ENCODE results near the gene ANLN.
"Not testable (repeated sequence)": the region's sequence is repeated elsewhere in the genome, so short reads cannot be mapped to it uniquely, and the experiment has no call there.

ANLN gene

DNA sequence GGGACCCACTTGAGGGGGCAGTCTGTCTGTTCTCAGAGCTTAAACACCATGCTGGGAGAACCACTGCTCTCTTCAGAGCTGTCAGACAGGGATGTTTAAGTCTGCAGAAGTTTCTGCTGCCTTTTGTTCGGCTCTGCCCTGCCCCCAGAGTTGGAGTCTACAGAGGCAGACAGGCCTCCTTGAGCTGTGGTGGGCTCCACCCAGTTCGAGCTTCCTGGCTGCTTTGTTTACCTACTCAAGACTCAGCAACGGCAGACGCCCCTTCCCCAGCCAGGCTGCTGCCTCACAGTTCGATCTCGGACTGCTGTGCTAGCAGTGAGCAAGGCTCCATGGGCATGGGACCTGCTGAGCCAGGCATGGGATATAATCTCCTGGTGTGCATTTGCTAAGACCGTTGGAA lies 11.1 kb upstream of the ANLN start:
- not testable (repeated sequence) for DNase-seq

- DNase-seq, result no peak
These were observed 9.7 kb upstream of the ANLN start for GRCh38 chr7:36379831-36380504.

DNA sequence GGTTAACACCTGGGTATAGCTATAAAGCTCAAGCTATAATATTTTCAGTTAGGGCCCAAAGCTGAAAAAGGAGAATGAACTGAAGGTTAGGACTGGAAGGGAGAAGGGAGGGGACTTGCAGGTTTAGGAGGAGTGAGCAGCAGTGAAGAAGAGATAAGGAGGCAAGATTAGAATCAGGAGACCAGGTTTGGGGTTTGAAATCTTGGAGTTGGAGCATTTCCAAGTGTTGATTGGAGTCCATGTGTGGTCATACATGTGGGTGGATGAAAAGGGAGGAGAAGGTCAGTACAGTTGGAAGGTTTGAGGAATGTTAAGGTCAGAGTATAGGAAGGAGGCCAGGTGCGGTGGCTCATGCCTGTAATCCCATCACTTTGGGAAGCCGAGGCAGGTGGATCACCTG lies 8.6 kb upstream of the ANLN start:
- DNase-seq, result no peak

GRCh38 chr7:36383284-36383683 lies 6.4 kb upstream of the ANLN start:
- DNase-seq, result not testable (repeated sequence)

GRCh38 chr7:36385646-36386045 lies 4.0 kb upstream of the ANLN start:
- not testable (repeated sequence) for DNase-seq

DNA sequence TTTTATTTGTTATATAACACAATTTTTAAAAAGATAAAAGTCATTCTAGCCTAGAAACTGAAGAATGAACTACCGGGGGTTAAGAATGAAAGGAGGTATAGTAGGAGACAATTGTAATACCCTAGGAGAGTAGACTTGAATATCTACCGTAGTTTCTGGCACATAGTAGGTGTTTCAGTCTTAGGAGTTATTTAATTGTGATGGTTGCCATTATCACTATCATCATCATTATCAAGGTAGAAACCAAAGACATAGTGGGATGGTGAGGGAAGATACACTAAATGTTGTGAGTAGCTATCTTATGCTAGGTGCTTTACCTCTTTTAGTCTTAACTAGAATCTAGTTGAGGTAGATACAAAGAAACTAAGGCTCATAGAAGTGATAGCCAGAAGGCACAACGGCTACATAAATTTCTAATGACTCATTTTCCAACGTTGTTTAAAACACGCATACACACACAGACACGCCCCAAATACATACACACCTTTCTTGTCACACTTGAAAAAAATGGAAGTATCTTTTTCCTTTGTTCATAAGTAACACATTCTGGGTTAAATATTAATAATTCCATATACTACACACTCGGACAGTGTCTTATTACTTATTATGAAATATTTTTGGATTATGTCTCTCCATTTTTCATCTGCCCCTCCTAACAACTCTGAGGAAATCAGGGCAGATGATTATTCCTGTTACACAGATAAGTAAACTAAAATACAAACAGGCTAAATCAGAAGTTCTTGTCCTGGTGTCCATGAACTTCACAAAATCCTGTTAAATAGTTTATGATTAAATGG lies 2.0 kb upstream of the ANLN start:
- DNase-seq, result no peak

GRCh38 chr7:36388423-36388822 lies 1.2 kb upstream of the ANLN start:
- DNase-seq, result no peak

GRCh38 chr7:36390199-36391090 lies 783 bp downstream of the ANLN start:
- DNase-seq, result peak; percentile 28

DNA sequence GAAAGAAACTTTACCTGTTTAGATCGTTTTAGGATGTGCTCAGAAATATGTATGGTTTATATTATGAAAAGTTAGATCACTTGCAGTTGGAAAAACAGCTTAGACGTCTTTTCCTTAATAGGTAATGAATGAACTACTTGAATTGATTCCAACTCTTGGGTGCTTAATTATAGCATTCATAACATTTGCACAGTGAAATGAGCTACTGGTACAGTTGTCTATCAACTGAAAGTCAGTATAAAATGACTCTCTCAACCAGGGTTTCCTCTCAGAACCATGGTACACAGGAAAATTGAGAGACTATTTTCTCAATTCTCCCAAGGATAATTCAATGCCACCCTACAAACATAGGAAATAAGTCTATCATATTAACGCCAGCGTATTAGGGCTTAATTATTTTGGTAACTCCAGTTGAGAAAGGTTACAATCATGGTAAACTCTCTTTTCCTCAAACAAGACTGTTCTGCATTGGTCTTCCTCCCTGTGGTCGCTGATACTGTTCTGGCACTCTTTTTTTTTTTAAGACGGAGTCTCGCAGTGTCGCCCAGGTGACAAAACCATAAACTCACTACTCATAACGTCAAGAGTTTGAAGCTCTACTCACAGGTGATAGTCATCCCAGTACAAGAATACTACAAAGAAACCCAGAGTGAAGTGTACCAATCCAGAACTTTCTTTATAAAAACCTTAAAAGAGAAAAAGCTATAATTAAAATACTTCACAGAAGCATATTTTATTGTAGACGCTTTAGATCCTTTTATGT lies 2.0 kb downstream of the ANLN start:
- no peak for DNase-seq

GRCh38 chr7:36393826-36394225 lies 4.2 kb downstream of the ANLN start:
- no peak for DNase-seq

DNA sequence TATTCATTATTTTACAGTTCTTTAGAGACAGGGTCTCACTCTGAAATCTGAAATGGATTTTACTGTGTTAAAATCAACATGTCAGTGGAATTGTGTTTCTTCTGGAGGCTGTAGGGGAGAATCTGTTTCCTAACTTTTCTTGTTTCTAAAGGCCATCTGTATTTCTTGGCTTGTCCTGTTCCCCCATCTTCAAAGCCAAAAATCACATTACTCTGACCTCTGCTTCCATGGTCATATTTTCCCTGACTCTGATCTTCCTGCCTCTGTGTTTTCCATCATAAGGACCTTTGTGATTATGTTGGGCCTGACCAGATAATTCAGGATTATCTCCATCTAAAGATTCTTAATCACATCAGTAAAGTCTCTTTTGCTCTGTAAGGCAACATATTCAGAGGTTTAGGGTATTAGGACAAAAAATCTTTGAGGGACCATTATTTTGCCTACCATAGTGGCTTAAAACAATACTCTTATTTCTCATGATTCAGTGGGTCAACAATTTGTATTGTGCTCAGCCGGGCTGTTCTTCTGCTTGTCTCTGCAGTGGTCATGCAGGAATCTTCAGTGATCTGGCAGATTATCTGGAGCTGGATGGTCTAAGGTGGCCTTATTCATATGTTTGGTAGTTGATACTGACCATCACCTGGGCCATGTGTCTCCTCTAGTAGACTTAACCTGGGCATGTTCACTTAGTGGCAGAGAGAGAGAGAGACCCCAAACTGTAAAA lies 5.7 kb downstream of the ANLN start:
- no peak for DNase-seq

GRCh38 chr7:36396150-36396549 lies 6.5 kb downstream of the ANLN start:
- DNase-seq, result no peak

DNA sequence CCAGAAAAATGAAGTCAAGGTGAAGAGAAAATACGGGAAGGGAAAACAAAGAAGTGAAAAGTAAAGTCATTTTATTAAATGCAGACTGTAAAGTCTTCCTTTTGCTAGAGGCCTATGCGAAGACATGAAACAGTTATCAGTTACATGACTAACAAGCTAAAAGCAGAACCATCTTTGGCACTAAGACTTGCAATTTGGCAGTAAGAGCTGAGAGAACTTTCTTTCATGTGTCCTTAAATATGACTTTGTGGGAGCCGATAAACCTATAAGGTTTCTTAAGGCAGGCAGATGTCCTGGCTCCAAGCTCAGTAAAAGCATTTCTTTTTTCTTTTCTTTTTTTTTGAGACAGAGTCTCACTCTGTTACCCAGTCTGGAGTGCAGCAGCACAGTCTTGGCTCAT lies 10.4 kb downstream of the ANLN start:
- no peak for DNase-seq

DNA sequence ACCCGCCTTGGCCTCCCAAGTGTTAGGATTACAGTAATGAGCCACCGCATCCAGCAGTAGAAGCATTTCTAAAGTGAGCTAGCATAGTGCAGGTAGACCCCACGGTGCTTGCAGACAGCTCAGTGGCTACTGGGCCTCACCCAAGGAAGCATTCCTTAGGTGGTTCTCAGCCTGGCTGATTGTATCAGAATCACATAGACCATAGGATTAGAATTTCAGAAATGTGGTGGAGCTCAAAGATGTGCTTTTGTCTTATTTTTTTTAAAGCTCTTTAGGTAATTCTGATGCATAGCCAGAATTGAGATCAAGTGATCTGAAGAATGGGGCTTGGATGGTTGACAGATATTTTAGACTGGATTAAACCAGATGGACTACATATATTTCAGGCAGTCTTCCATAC lies 10.9 kb downstream of the ANLN start:
- no peak for DNase-seq

DNA sequence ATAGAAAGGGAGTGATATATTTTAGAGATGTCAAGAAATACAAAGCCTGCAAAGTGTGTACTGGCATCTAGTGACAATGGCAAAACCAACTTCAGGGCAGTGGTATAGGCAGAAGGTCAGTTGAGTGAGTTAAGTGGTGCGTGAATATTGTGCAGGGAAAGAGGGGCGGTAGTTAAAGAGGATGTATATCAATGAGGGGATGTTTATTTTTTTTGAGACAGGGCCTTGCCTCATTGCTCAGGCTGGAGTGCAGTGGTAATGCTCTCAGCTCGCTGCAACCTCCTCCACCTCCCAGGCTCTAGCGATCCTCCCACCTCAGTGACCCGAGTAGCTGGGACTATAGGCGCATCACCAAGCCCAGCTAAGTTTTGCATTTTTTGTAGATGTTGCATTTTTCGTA lies 13.8 kb downstream of the ANLN start:
- DNase-seq, result no peak

DNA sequence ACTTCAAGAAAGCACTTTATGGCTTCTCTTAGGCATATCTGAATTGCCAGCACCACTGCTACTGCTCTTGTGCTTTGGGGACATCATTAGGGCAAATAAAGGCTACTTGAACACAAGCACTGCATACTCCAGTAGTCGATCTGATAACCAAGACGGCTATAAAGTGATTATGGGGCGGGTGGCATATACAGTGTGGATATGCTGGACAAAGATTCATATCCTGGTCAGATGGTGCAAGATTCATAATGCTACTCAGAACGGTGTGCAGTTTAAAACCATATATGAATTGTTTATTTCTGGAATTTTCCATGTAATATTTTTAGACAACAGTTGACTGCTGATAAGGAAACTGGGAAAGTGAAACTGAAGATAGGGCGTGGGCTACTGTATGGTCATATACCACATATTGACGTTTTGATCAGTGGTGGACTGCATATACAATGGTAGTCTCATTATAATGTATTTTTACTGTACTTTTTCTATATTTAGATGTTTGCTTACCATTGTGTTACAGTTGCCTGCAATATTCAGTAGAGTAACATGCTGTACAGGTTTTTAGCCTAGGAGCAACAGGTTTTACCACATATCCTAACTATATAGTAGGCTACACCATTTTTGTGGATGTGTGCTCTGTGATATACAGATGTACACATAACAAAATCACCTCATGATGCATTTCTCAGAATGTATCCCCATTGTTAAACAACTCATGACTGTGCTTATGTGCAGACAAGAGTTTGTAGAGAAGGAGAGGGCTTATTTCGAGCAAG lies 15.2 kb downstream of the ANLN start:
- no peak for DNase-seq

DNA sequence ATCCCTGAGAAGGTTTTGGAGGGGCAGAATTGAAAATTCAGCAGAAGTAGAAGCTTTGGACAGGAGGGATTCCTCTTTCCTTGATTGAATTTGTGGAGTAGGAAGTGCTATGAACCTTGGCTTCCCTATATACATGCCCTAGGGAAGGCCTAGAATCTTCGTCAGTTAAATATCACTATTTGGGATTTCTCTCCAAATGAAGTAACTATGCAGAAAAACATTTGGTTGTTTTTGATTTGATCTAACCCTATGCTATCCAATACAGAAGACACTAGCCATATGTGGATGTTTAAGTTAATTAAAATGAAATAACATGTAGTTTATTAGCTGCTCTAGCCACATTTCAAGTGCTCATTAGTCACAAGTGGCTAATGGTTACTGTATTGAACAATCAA lies 15.7 kb downstream of the ANLN start:
- DNase-seq, result no peak

GRCh38 chr7:36406156-36406555 lies 16.5 kb downstream of the ANLN start:
- DNase-seq, result no peak

- DNase-seq, result no peak
These were observed 18.2 kb downstream of the ANLN start for GRCh38 chr7:36407636-36408550.

- no peak for DNase-seq
These were observed 18.9 kb downstream of the ANLN start for GRCh38 chr7:36408589-36408988.

Data from stimulated activated naive CD4-positive, alpha-beta T cell treated with Interleukin-2 at 50 U/mL for 16 hours (primary cell).